GM18511 (cell line): Measurements from ENCODE around the gene CRLF2.
"Not testable (repeated sequence)": the region's sequence is repeated elsewhere in the genome, so short reads cannot be mapped to it uniquely, and the experiment has no call there.

Experiments used
- ATAC-seq: cut with Tn5 transposase; IDR thresholded peaks from one replicate; pipeline ENCODE4 v1.9.1; 2021; ENCODE audit warnings: mild to moderate bottlenecking, moderate library complexity; ENCODE audit not compliant: unreplicated experiment

The CRLF2 gene

GRCh38 chrX:1215123-1215823 lies 2.8 kb upstream of the CRLF2 start:
- ATAC-seq, result no peak

- ATAC-seq, result no peak
These were observed 1.5 kb upstream of the CRLF2 start for GRCh38 chrX:1213971-1214370.

GRCh38 chrX:1210844-1211243 lies 1.6 kb downstream of the CRLF2 start:
- no peak for ATAC-seq

GRCh38 chrX:1207496-1208025 lies 4.9 kb downstream of the CRLF2 start:
- ATAC-seq, result no peak

- ATAC-seq, result no peak
These were observed 6.5 kb downstream of the CRLF2 start for GRCh38 chrX:1205681-1206611.

- ATAC-seq, result no peak
These were observed 10.2 kb downstream of the CRLF2 start for GRCh38 chrX:1202251-1202650.

GRCh38 chrX:1196436-1196835 lies 16.0 kb downstream of the CRLF2 start:
- ATAC-seq, result no peak

- not testable (repeated sequence) for ATAC-seq
These were observed 20.3 kb downstream of the CRLF2 start for GRCh38 chrX:1192196-1192595.

GRCh38 chrX:1190596-1191145 lies 21.8 kb downstream of the CRLF2 start:
- no peak for ATAC-seq

- no peak for ATAC-seq
These were observed 26.9 kb downstream of the CRLF2 start for GRCh38 chrX:1185561-1185960.

- ATAC-seq, result no peak
These were observed 30.2 kb downstream of the CRLF2 start for GRCh38 chrX:1182211-1182610.

- not testable (repeated sequence) for ATAC-seq
These were observed 30.8 kb downstream of the CRLF2 start for GRCh38 chrX:1181661-1182060.

- no peak for ATAC-seq
These were observed 31.3 kb downstream of the CRLF2 start for GRCh38 chrX:1181170-1181569.

- ATAC-seq, result no peak
These were observed 33.8 kb downstream of the CRLF2 start for GRCh38 chrX:1178580-1179057.

GRCh38 chrX:1176531-1177320 lies 35.7 kb downstream of the CRLF2 start:
- not testable (repeated sequence) for ATAC-seq

- not testable (repeated sequence) for ATAC-seq
These were observed 37.6 kb downstream of the CRLF2 start for GRCh38 chrX:1174609-1175545.

- not testable (repeated sequence) for ATAC-seq
These were observed 39.0 kb downstream of the CRLF2 start for GRCh38 chrX:1173435-1173834.

- ATAC-seq, result no peak
These were observed 40.0 kb downstream of the CRLF2 start for GRCh38 chrX:1172496-1172895.

- not testable (repeated sequence) for ATAC-seq
These were observed 40.5 kb downstream of the CRLF2 start for GRCh38 chrX:1171915-1172314.
